Nephron progenitor cell (in vitro differentiated cells): ENCODE measurements around the gene ARHGAP42.
A peak's percentile ranks its signal among the peaks of the same experiment; 100 is the strongest.

Experiments
- DNase-seq: peaks from one replicate; pipeline ENCODE4 v3.0.0; 2021
- H3K27ac Mint-ChIP-seq: 2 replicates; pipeline ENCODE4 v1.8.0; 2021; ENCODE audit warnings: mild to moderate bottlenecking, moderate library complexity, mixed read lengths
- H3K27me3 Mint-ChIP-seq: 2 replicates; pipeline ENCODE4 v1.8.0; 2021; ENCODE audit warnings: mild to moderate bottlenecking, low read depth, mixed read lengths; ENCODE audit not compliant: poor library complexity
- H3K36me3 Mint-ChIP-seq: 2 replicates; pipeline ENCODE4 v1.8.0; 2021; ENCODE audit warnings: low read depth, mixed read lengths
- H3K4me1 Mint-ChIP-seq: 2 replicates; pipeline ENCODE4 v1.8.0; 2021; ENCODE audit warnings: mixed read lengths
- H3K4me3 Mint-ChIP-seq: 2 replicates; pipeline ENCODE4 v1.8.0; 2021; ENCODE audit warnings: mild to moderate bottlenecking, moderate library complexity, mixed read lengths
- H3K9me3 Mint-ChIP-seq: 2 replicates; pipeline ENCODE4 v1.8.0; 2021; ENCODE audit warnings: mild to moderate bottlenecking, moderate library complexity, mixed read lengths
- CTCF ChIP-seq: fragments of 200-600 bp; sonication (generic); IDR thresholded peaks from 2 replicates; pipeline ENCODE4 v1.5.0; 2021; ENCODE audit warnings: antibody characterized with exemption

ARHGAP42 gene

GRCh38 chr11:100791103-100791502 lies 104.0 kb downstream of the ARHGAP42 start:
- peaks cover 6% of the 10 kb centered on the region for H3K9me3 Mint-ChIP-seq
- H3K4me1 Mint-ChIP-seq, result no peaks in the 10 kb centered on the region
- no peak overlapping the region for H3K4me3 Mint-ChIP-seq
- no peak for TF ChIP-seq CTCF
- H3K36me3 Mint-ChIP-seq, result peaks cover 20% of the 10 kb centered on the region
- H3K27ac Mint-ChIP-seq, result no peak overlapping the region
- no peak for DNase-seq
- no peaks in the 10 kb centered on the region for H3K27me3 Mint-ChIP-seq

- TF ChIP-seq CTCF, result no peak
- Mint-ChIP-seq H3K9me3 (peaks cover 6% of the 10 kb centered on the region), H3K4me1 (no peaks in the 10 kb centered on the region), H3K4me3 (no peak overlapping the region), H3K36me3 (peaks cover 23% of the 10 kb centered on the region), H3K27ac (peak overlapping the region; percentile 85), H3K27me3 (peaks cover 2% of the 10 kb centered on the region)
- DNase-seq, result no peak
Observed at GRCh38 chr11:100791860-100792259, 104.8 kb downstream of the ARHGAP42 start.

- Mint-ChIP-seq H3K36me3 (peaks cover 26% of the 10 kb centered on the region), H3K4me3 (no peak overlapping the region), H3K9me3 (no peaks in the 10 kb centered on the region), H3K27ac (no peak overlapping the region), H3K27me3 (peaks cover 3% of the 10 kb centered on the region), H3K4me1 (no peaks in the 10 kb centered on the region)
- TF ChIP-seq CTCF, result no peak
- DNase-seq, result no peak
Observed at GRCh38 chr11:100793525-100793924, 106.4 kb downstream of the ARHGAP42 start.

- no peaks in the 10 kb centered on the region for H3K4me1 Mint-ChIP-seq
- no peak overlapping the region for H3K4me3 Mint-ChIP-seq
- TF ChIP-seq CTCF, result no peak
- DNase-seq, result no peak
- H3K9me3 Mint-ChIP-seq, result no peaks in the 10 kb centered on the region
- peaks cover 26% of the 10 kb centered on the region for H3K36me3 Mint-ChIP-seq
- no peak overlapping the region for H3K27ac Mint-ChIP-seq
- peaks cover 3% of the 10 kb centered on the region for H3K27me3 Mint-ChIP-seq
Observed at GRCh38 chr11:100794446-100794845, 107.4 kb downstream of the ARHGAP42 start.

- Mint-ChIP-seq H3K4me3 (no peak overlapping the region), H3K27ac (no peak overlapping the region), H3K9me3 (no peaks in the 10 kb centered on the region), H3K36me3 (peaks cover 21% of the 10 kb centered on the region), H3K4me1 (peaks cover 10% of the 10 kb centered on the region), H3K27me3 (peaks cover 3% of the 10 kb centered on the region)
- no peak for DNase-seq
- TF ChIP-seq CTCF, result no peak
Observed at GRCh38 chr11:100799445-100799844, 112.4 kb downstream of the ARHGAP42 start.

- H3K4me3 Mint-ChIP-seq, result no peak overlapping the region
- H3K9me3 Mint-ChIP-seq, result no peaks in the 10 kb centered on the region
- H3K36me3 Mint-ChIP-seq, result peaks cover 20% of the 10 kb centered on the region
- no peak for TF ChIP-seq CTCF
- H3K27me3 Mint-ChIP-seq, result peaks cover 3% of the 10 kb centered on the region
- no peak overlapping the region for H3K27ac Mint-ChIP-seq
- no peak for DNase-seq
- H3K4me1 Mint-ChIP-seq, result peaks cover 10% of the 10 kb centered on the region
Observed at GRCh38 chr11:100800202-100800601, 113.1 kb downstream of the ARHGAP42 start.
